NCI-H2171 (cell line): Measurements from ENCODE around the gene TEX36.
A peak's percentile ranks its signal among the peaks of the same experiment; 100 is the strongest.
"Not testable (repeated sequence)": the region's sequence is repeated elsewhere in the genome, so short reads cannot be mapped to it uniquely, and the experiment has no call there.

Experiments used
- DNase-seq: peaks from one replicate; lab custom pipeline; 2025; lab: John Stamatoyannopoulos, UW

TEX36 gene

GRCh38 chr10:125683063-125683462, at the start of gene TEX36:
TEX36 (minus strand) TSS chr10:125683163; CDS start chr10:125682989, 174 bp downstream.
- no peak for DNase-seq

GRCh38 chr10:125727436-125727835, 44.5 kb upstream of the TEX36 start:
- DNase-seq = no peak

- DNase-seq = no peak
Measured at GRCh38 chr10:125726914-125727313, 44.0 kb upstream of the TEX36 start.

- no peak for DNase-seq
Measured at GRCh38 chr10:125722811-125723210, 39.8 kb upstream of the TEX36 start.

- DNase-seq = no peak
Measured at GRCh38 chr10:125721035-125721434, 38.1 kb upstream of the TEX36 start.

- no peak for DNase-seq
Measured at GRCh38 chr10:125720002-125720382, 37.0 kb upstream of the TEX36 start.

- DNase-seq = peak; percentile 91
Measured at GRCh38 chr10:125719173-125720001, 36.4 kb upstream of the TEX36 start, which contains the start of gene EDRF1. EDRF1 (plus strand) TSS chr10:125719709; CDS start chr10:125719808, 99 bp downstream.

GRCh38 chr10:125714728-125715127, 31.8 kb upstream of the TEX36 start:
- DNase-seq = not testable (repeated sequence)

GRCh38 chr10:125711110-125711750, 28.3 kb upstream of the TEX36 start:
- DNase-seq = no peak

GRCh38 chr10:125709553-125710474, 26.9 kb upstream of the TEX36 start:
- no peak for DNase-seq

GRCh38 chr10:125708971-125709503, 26.1 kb upstream of the TEX36 start:
- no peak for DNase-seq

- DNase-seq = no peak
Measured at GRCh38 chr10:125707541-125708468, 24.8 kb upstream of the TEX36 start.

- no peak for DNase-seq
Measured at GRCh38 chr10:125700355-125700911, 17.5 kb upstream of the TEX36 start.

- no peak for DNase-seq
Measured at GRCh38 chr10:125699562-125700143, 16.7 kb upstream of the TEX36 start.

- DNase-seq = no peak
Measured at GRCh38 chr10:125698481-125698998, 15.6 kb upstream of the TEX36 start.

GRCh38 chr10:125696884-125697283, 13.9 kb upstream of the TEX36 start:
- not testable (repeated sequence) for DNase-seq

GRCh38 chr10:125694883-125695282, 11.9 kb upstream of the TEX36 start:
- no peak for DNase-seq

- DNase-seq = no peak
Measured at GRCh38 chr10:125693524-125693847, 10.5 kb upstream of the TEX36 start.

- no peak for DNase-seq
Measured at GRCh38 chr10:125692601-125693523, 9.9 kb upstream of the TEX36 start.
